ENCODE data around the gene ARMC6. TPM values are rescaled to one million over a fixed set of nuclear protein-coding genes. Genes with fewer than 3 reads are reported as not detected.

ARMC6 gene
- total RNA-seq, 1 experiment from 2014 or later = 66.5 TPM

DNA sequence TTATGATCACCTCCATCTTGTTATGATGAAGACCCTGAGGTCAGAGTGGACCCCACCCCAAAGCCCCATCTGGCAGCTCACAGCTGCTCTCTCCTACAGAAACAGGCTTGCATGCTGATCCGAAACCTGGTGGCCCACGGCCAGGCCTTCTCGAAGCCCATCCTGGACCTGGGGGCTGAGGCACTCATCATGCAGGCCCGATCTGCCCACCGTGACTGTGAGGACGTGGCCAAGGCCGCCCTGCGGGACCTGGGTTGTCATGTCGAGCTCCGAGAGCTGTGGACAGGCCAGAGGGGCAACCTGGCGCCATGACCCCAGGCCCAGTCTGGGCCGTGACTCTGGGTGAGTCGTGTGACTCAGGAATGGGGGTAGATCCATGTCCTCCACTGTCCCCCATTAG is 23.9 kb downstream of the ARMC6 start:
- H2AK5ac ChIP-seq (ENCODE audit: insufficient read length, low read length) = no peak overlapping the region
- no peaks in the 10 kb centered on the region for H4K20me1 ChIP-seq (ENCODE audit: control insufficient read depth, insufficient read depth, insufficient read length)
- H4K91ac ChIP-seq (ENCODE audit: insufficient read length, low read depth, low read length) = no peak overlapping the region
- Mint-ChIP-seq H3K4me3 (no peak overlapping the region), H3K9me3 (no peaks in the 10 kb centered on the region; a peak in 1 of 5 replicates), H3K36me3 (ENCODE audit: insufficient read depth in 1 of 3, low read depth in 3 of 3) (peaks cover 28 to 72% (median 51%) of the 10 kb centered on the region in 3 experiments), H3K4me1 (peaks cover 1% of the 10 kb centered on the region in 2 experiments; a peak in 3 of 4 replicates), H3K27ac (no peak overlapping the region), H3K27me3 (ENCODE audit: low read depth) (peaks cover 2% of the 10 kb centered on the region; the same call in 1 of the 2 replicates)
- H2AFZ ChIP-seq (ENCODE audit: low read length) = no peak overlapping the region
- H3K23ac ChIP-seq (ENCODE audit: insufficient read length, low read depth, low read length) = no peak overlapping the region
- H3K4ac ChIP-seq (ENCODE audit: low read depth, low read length) = no peak overlapping the region
- no peak overlapping the region for H3K18ac ChIP-seq (ENCODE audit: insufficient read length, low read depth, low read length)
- WGBS (ENCODE audit: extremely low coverage, insufficient read length, low lambda C conversion rate) = no CpG with 5 or more reads among the region's 13 CpGs
- no peak overlapping the region for H2BK120ac ChIP-seq (ENCODE audit: low read depth, low read length, poor library complexity, severe bottlenecking)
- no peak overlapping the region for H2BK12ac ChIP-seq (ENCODE audit: insufficient read length, low read depth, low read length)
- no peak for DNase-seq
- H3K79me1 ChIP-seq (ENCODE audit: insufficient read depth, low read depth, low read length, poor library complexity, severe bottlenecking) = no peaks in the 10 kb centered on the region
- H3K56ac ChIP-seq (ENCODE audit: insufficient read length, low read depth, low read length) = no peak overlapping the region
- no peaks in the 10 kb centered on the region for H3K23me2 ChIP-seq (ENCODE audit: insufficient read length, low read depth, low read length, poor library complexity, severe bottlenecking)
- H3K4me1 ChIP-seq (ENCODE audit: insufficient read depth, low read length) = no peaks in the 10 kb centered on the region
- no peak overlapping the region for H2BK20ac ChIP-seq (ENCODE audit: low read depth, low read length, poor library complexity, severe bottlenecking)
- H3K27ac ChIP-seq (ENCODE audit: insufficient read length, low read depth, low read length) = no peak overlapping the region
- H4K5ac ChIP-seq (ENCODE audit: insufficient read length, low read depth, low read length) = no peak overlapping the region
- no peak overlapping the region for H2BK5ac ChIP-seq (ENCODE audit: insufficient read length, low read length)
- H2BK15ac ChIP-seq (ENCODE audit: low read depth, low read length) = no peak overlapping the region
- H3K27me3 ChIP-seq (ENCODE audit: insufficient read depth, low read length) = no peaks in the 10 kb centered on the region; the same call in 1 of the 2 replicates
- H3K4me2 ChIP-seq (ENCODE audit: insufficient read depth, insufficient read length, low read length) = no peak overlapping the region
- no peak overlapping the region for H4K8ac ChIP-seq (replicated peaks; ENCODE audit: insufficient read length, low read depth, low read length)
- no peaks in the 10 kb centered on the region for H3K79me2 ChIP-seq (ENCODE audit: insufficient read depth, low read length)
- no peak overlapping the region for H3K9ac ChIP-seq (ENCODE audit: extremely low read depth, insufficient read length, low read length)
- H3K14ac ChIP-seq (ENCODE audit: insufficient read depth, low read length) = no peak overlapping the region
- H3K9me3 ChIP-seq (ENCODE audit: control insufficient read depth, low read depth, low read length) = no peaks in the 10 kb centered on the region
- H3T11ph ChIP-seq (ENCODE audit: low read length) = no peak overlapping the region
- TF ChIP-seq, protein P1, sequence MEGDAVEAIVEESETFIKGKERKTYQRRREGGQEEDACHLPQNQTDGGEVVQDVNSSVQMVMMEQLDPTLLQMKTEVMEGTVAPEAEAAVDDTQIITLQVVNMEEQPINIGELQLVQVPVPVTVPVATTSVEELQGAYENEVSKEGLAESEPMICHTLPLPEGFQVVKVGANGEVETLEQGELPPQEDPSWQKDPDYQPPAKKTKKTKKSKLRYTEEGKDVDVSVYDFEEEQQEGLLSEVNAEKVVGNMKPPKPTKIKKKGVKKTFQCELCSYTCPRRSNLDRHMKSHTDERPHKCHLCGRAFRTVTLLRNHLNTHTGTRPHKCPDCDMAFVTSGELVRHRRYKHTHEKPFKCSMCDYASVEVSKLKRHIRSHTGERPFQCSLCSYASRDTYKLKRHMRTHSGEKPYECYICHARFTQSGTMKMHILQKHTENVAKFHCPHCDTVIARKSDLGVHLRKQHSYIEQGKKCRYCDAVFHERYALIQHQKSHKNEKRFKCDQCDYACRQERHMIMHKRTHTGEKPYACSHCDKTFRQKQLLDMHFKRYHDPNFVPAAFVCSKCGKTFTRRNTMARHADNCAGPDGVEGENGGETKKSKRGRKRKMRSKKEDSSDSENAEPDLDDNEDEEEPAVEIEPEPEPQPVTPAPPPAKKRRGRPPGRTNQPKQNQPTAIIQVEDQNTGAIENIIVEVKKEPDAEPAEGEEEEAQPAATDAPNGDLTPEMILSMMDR (conservative IDR thresholded peaks at IDR 0.05) = no peak
